Measurements from ENCODE around the gene CACNA2D1. TPM values are rescaled to one million over a fixed set of nuclear protein-coding genes. Genes with fewer than 3 reads are reported as not detected.

CACNA2D1 gene
- total and polyA plus RNA-seq, 8 donors, result 0.79 to 5.0 (median 2.1) TPM

DNA sequence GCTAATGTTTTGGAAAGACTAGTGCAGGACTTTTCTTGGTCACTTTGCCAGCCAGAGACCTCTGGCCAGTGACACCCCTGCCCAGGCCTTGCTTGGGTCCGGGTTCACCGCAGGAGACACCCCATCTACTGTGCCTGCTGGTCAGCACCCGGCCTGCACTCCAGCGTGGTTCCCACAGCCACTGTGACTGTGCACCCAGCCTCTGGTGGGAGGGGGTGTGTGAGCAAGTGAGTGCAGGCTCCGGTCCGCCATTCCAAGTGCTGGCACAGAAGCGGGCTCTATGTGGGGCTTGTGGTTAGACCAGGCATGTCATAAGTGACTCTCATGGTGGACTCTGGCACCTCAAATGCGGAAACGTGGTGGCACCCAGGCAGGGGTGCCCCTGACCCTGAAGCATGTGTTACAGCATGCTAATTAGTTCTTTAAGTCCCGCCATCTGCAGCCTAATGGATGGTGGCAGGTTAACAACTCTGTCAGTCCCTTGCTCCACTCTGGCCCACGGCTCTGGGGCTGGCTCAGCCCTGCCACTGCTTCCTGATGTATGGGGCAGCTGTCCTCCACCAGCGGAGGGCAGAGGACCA lies 361.8 kb downstream of the CACNA2D1 start:
- TF ChIP-seq, protein P1, sequence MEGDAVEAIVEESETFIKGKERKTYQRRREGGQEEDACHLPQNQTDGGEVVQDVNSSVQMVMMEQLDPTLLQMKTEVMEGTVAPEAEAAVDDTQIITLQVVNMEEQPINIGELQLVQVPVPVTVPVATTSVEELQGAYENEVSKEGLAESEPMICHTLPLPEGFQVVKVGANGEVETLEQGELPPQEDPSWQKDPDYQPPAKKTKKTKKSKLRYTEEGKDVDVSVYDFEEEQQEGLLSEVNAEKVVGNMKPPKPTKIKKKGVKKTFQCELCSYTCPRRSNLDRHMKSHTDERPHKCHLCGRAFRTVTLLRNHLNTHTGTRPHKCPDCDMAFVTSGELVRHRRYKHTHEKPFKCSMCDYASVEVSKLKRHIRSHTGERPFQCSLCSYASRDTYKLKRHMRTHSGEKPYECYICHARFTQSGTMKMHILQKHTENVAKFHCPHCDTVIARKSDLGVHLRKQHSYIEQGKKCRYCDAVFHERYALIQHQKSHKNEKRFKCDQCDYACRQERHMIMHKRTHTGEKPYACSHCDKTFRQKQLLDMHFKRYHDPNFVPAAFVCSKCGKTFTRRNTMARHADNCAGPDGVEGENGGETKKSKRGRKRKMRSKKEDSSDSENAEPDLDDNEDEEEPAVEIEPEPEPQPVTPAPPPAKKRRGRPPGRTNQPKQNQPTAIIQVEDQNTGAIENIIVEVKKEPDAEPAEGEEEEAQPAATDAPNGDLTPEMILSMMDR (IDR thresholded peaks at IDR 0.05), result no peak
- intact Hi-C loops (cut with DNase I), result no loop called here
- peak in 1 of 6 donors; percentile 56 for DNase-seq
- Histone ChIP-seq H3K4me3 (no peak overlapping the region), H3K9me3 (no peaks in the 10 kb centered on the region), H3K27me3 (no peaks in the 10 kb centered on the region), H3K4me1 (no peaks in the 10 kb centered on the region), H3K36me3 (no peaks in the 10 kb centered on the region), H3K27ac (no peak overlapping the region)
- ATAC-seq, result peak in 1 of 4 donors; percentile 16
- FAIRE-seq, result no peak
- WGBS, 2 donors, result 73 to 78% methylated on average over 12 of the region's 12 CpGs

GRCh38 chr7:82080254-82080927 lies 363.2 kb downstream of the CACNA2D1 start:
- no peaks in the 10 kb centered on the region for H3K27me3 ChIP-seq
- intact Hi-C loops (cut with DNase I), result no loop called here
- FAIRE-seq (peak; percentile 20), DNase-seq (no peak), ATAC-seq (no peak)
- no peaks in the 10 kb centered on the region for H3K36me3 ChIP-seq
- H3K9me3 ChIP-seq, result no peaks in the 10 kb centered on the region
- TF ChIP-seq, protein P1 (IDR thresholded peaks at IDR 0.05), result no peak
- no peak overlapping the region for H3K4me3 ChIP-seq
- no peak overlapping the region for H3K27ac ChIP-seq
- WGBS, 2 donors, result 26 to 44% methylated on average over 4 of the region's 4 CpGs
- no peaks in the 10 kb centered on the region for H3K4me1 ChIP-seq

- no peaks in the 10 kb centered on the region for H3K27me3 ChIP-seq
- H3K4me3 ChIP-seq, result no peak overlapping the region
- intact Hi-C loops (cut with DNase I), result no loop called here
- H3K36me3 ChIP-seq, result no peaks in the 10 kb centered on the region
- ATAC-seq, result no peak
- H3K4me1 ChIP-seq, result no peaks in the 10 kb centered on the region
- no peak overlapping the region for H3K27ac ChIP-seq
- TF ChIP-seq, protein P1 (IDR thresholded peaks at IDR 0.05), result no peak
- no peak for FAIRE-seq
- no peaks in the 10 kb centered on the region for H3K9me3 ChIP-seq
- no peak for DNase-seq
- 77 to 88% methylated on average over 8 of the region's 8 CpGs for WGBS, 2 donors
Measured at GRCh38 chr7:82079527-82079926, 364.1 kb downstream of the CACNA2D1 start.

- Histone ChIP-seq H3K4me1 (no peaks in the 10 kb centered on the region), H3K36me3 (no peaks in the 10 kb centered on the region), H3K27ac (no peak overlapping the region), H3K9me3 (no peaks in the 10 kb centered on the region), H3K4me3 (no peak overlapping the region), H3K27me3 (no peaks in the 10 kb centered on the region)
- DNase-seq (no peak), FAIRE-seq (no peak), ATAC-seq (no peak)
- intact Hi-C loops (cut with DNase I), result no loop called here
- TF ChIP-seq, protein P1 (IDR thresholded peaks at IDR 0.05), result no peak
- 62 to 88% methylated on average over 2 of the region's 2 CpGs for WGBS, 2 donors
Measured at GRCh38 chr7:82078807-82079206, 364.8 kb downstream of the CACNA2D1 start.

GRCh38 chr7:82071468-82071867 lies 372.1 kb downstream of the CACNA2D1 start:
- Histone ChIP-seq H3K27ac (no peak overlapping the region), H3K9me3 (no peaks in the 10 kb centered on the region), H3K4me1 (no peaks in the 10 kb centered on the region), H3K27me3 (no peaks in the 10 kb centered on the region), H3K4me3 (no peak overlapping the region), H3K36me3 (no peaks in the 10 kb centered on the region)
- FAIRE-seq (no peak), DNase-seq (no peak), ATAC-seq (no peak)
- intact Hi-C loops (cut with DNase I), result no loop called here
- WGBS, 2 donors, result 56 to 59% methylated on average over 2 of the region's 2 CpGs
- TF ChIP-seq, protein P1 (IDR thresholded peaks at IDR 0.05), result no peak

All from pancreas (tissue), 10 donors.